H9 (cell line): ENCODE results near the gene RPL29. TPM values are rescaled to one million over a fixed set of nuclear protein-coding genes. Genes with fewer than 3 reads are reported as not detected.

Experiments used
- DNase-seq: peaks from one replicate; pipeline ENCODE4 v3.0.0-alpha.2; 2017
- H2AFZ ChIP-seq: one replicate; pipeline ENCODE4 v1.6.1; 2013; ENCODE audit warnings: mild to moderate bottlenecking, low read length, control low read depth, moderate library complexity
- H2AK5ac ChIP-seq: 2 replicates; pipeline ENCODE4 v1.6.1; 2013; ENCODE audit warnings: low read length, control low read depth, mixed read lengths; ENCODE audit not compliant: insufficient read length
- H2BK120ac ChIP-seq: one replicate; pipeline ENCODE4 v1.6.1; 2013; ENCODE audit warnings: low read depth, mild to moderate bottlenecking, low read length, control low read depth, inconsistent platforms; ENCODE audit not compliant: poor library complexity, severe bottlenecking
- H2BK12ac ChIP-seq: 2 replicates; pipeline ENCODE4 v1.6.1; 2013; ENCODE audit warnings: low read length, control low read depth, mixed read lengths, low read depth; ENCODE audit not compliant: insufficient read length
- H2BK15ac ChIP-seq: 2 replicates; pipeline ENCODE4 v1.6.1; 2013; ENCODE audit warnings: low read depth, low read length, control low read depth
- H2BK20ac ChIP-seq: one replicate; pipeline ENCODE4 v1.6.1; 2013; ENCODE audit warnings: low read depth, mild to moderate bottlenecking, low read length, control low read depth, inconsistent platforms; ENCODE audit not compliant: poor library complexity, severe bottlenecking
- H2BK5ac ChIP-seq: 2 replicates; pipeline ENCODE4 v1.6.1; 2013; ENCODE audit warnings: low read length, control low read depth, mixed read lengths; ENCODE audit not compliant: insufficient read length
- H3K14ac ChIP-seq: 2 replicates; pipeline ENCODE4 v1.6.1; 2013; ENCODE audit warnings: low read length, control low read depth; ENCODE audit not compliant: insufficient read depth
- H3K18ac ChIP-seq: 2 replicates; pipeline ENCODE4 v1.6.1; 2013; ENCODE audit warnings: low read depth, mild to moderate bottlenecking, mixed read lengths, low read length, control low read depth; ENCODE audit not compliant: insufficient read length
- H3K23ac ChIP-seq: 2 replicates; pipeline ENCODE4 v1.6.1; 2013; ENCODE audit warnings: low read length, control low read depth, mixed read lengths, low read depth; ENCODE audit not compliant: insufficient read length
- H3K23me2 ChIP-seq: 2 replicates; pipeline ENCODE4 v1.6.1; 2013; ENCODE audit warnings: low read depth, mild to moderate bottlenecking, mixed read lengths, low read length, control low read depth; ENCODE audit not compliant: insufficient read length, poor library complexity, severe bottlenecking
- H3K27ac ChIP-seq: 2 replicates; pipeline ENCODE4 v1.5.1; 2013; ENCODE audit warnings: low read length, control low read depth, mixed read lengths, low read depth; ENCODE audit not compliant: insufficient read length
- H3K27me3 ChIP-seq: 2 replicates; pipeline ENCODE4 v1.6.1; 2013; ENCODE audit warnings: low read length, control low read depth, inconsistent platforms; ENCODE audit not compliant: insufficient read depth
- H3K4ac ChIP-seq: 2 replicates; pipeline ENCODE4 v1.6.1; 2013; ENCODE audit warnings: low read depth, mild to moderate bottlenecking, control low read depth, inconsistent platforms, low read length, moderate library complexity
- H3K4me1 ChIP-seq: 2 replicates; pipeline ENCODE4 v1.6.1; 2013; ENCODE audit warnings: low read length, control low read depth, inconsistent platforms; ENCODE audit not compliant: insufficient read depth
- H3K4me2 ChIP-seq: 2 replicates; pipeline ENCODE4 v1.6.1; 2013; ENCODE audit warnings: low read length, control low read depth, mixed read lengths; ENCODE audit not compliant: insufficient read length, insufficient read depth
- H3K56ac ChIP-seq: 2 replicates; pipeline ENCODE4 v1.6.1; 2013; ENCODE audit warnings: low read depth, mild to moderate bottlenecking, mixed read lengths, low read length, control low read depth; ENCODE audit not compliant: insufficient read length
- H3K79me1 ChIP-seq: 2 replicates; pipeline ENCODE4 v1.6.1; 2013; ENCODE audit warnings: low read depth, mild to moderate bottlenecking, moderate library complexity, low read length, control low read depth, inconsistent platforms; ENCODE audit not compliant: insufficient read depth, poor library complexity, severe bottlenecking
- H3K79me2 ChIP-seq: 2 replicates; pipeline ENCODE4 v1.6.1; 2013; ENCODE audit warnings: low read length, control low read depth, inconsistent platforms; ENCODE audit not compliant: insufficient read depth
- H3K9ac ChIP-seq: 2 replicates; pipeline ENCODE4 v1.6.1; 2013; ENCODE audit warnings: low read length, control low read depth, mixed read lengths; ENCODE audit not compliant: insufficient read length; ENCODE audit errors: extremely low read depth
- H3K9me3 ChIP-seq: one replicate; pipeline ENCODE4 v1.6.1; 2013; ENCODE audit warnings: low read depth, low read length, inconsistent platforms; ENCODE audit not compliant: control insufficient read depth
- H3T11ph ChIP-seq: one replicate; pipeline ENCODE4 v1.6.1; 2013; ENCODE audit warnings: mild to moderate bottlenecking, low read length, control low read depth, inconsistent platforms
- H4K20me1 ChIP-seq: one replicate; pipeline ENCODE4 v1.6.1; 2013; ENCODE audit not compliant: control insufficient read depth, insufficient read length, insufficient read depth
- H4K5ac ChIP-seq: 2 replicates; pipeline ENCODE4 v1.6.1; 2013; ENCODE audit warnings: low read depth, mild to moderate bottlenecking, mixed read lengths, low read length, control low read depth; ENCODE audit not compliant: insufficient read length
- H4K8ac ChIP-seq: replicated peaks from 2 replicates; pipeline ENCODE4 v1.6.1; 2013; ENCODE audit warnings: low read length, control low read depth, mixed read lengths, low read depth; ENCODE audit not compliant: insufficient read length
- H4K91ac ChIP-seq: 2 replicates; pipeline ENCODE4 v1.6.1; 2013; ENCODE audit warnings: low read depth, mild to moderate bottlenecking, moderate library complexity, mixed read lengths, low read length, control low read depth; ENCODE audit not compliant: insufficient read length
- H3K27ac Mint-ChIP-seq, 3 experiments: 2 replicates in 2 of 3; 3 replicates in 1 of 3; pipeline ENCODE4 v1.8.0; 2020 to 2021; ENCODE audit warnings: mixed read lengths in 3 of 3, mild to moderate bottlenecking in 1 of 3, moderate library complexity in 1 of 3
- H3K27me3 Mint-ChIP-seq: 2 replicates; pipeline ENCODE4 v1.8.0; 2021; ENCODE audit warnings: low read depth, mild to moderate bottlenecking, moderate library complexity, mixed read lengths
- H3K36me3 Mint-ChIP-seq, 3 experiments: 2 replicates in 2 of 3; 3 replicates in 1 of 3; pipeline ENCODE4 v1.8.0; 2020 to 2021; ENCODE audit warnings: low read depth in 3 of 3, mixed read lengths in 3 of 3; ENCODE audit not compliant: insufficient read depth in 1 of 3
- H3K4me1 Mint-ChIP-seq, 2 experiments: 2 replicates each; pipeline ENCODE4 v1.8.0; 2020; ENCODE audit warnings: mixed read lengths in 2 of 2
- H3K4me3 Mint-ChIP-seq, 2 experiments: 2 replicates in 1 of 2; 3 replicates in 1 of 2; pipeline ENCODE4 v1.8.0; 2020 to 2021; ENCODE audit warnings: mild to moderate bottlenecking in 2 of 2, mixed read lengths in 2 of 2, moderate library complexity in 1 of 2
- H3K9me3 Mint-ChIP-seq, 2 experiments: 2 replicates in 1 of 2; 3 replicates in 1 of 2; pipeline ENCODE4 v1.8.0; 2020; ENCODE audit warnings: mild to moderate bottlenecking in 2 of 2, mixed read lengths in 2 of 2, moderate library complexity in 1 of 2
- CTCF ChIP-seq: fragments of 200-600 bp; sonication (generic); conservative IDR thresholded peaks from 3 replicates; pipeline ENCODE4 v1.8.0; 2021; ENCODE audit warnings: antibody characterized with exemption, mild to moderate bottlenecking
- WGBS: extraction: QIAGEN DNeasy Blood & Tissue Kit; methylation state at CpG from one replicate; pipeline ENCODE4 v1.1.7; 2013; ENCODE audit warnings: missing lambda C conversion rate, low lambda C conversion rate, mixed read lengths; ENCODE audit not compliant: insufficient read length; ENCODE audit errors: extremely low coverage; 5-methylcytosine and 5-hydroxymethylcytosine counted together
- total RNA-seq: library from RNA; stranded (reverse); gene quantifications from 2 replicates; pipeline ENCODE4 v1.2.1, GENCODE V29; 2021

RPL29 gene
- total RNA-seq, 1 experiment from 2014 or later: 1,592 TPM

GRCh38 chr3:51961011-51961410 is 34.7 kb downstream of the RPL29 start:
- H3K36me3 Mint-ChIP-seq: peaks cover 0 to 5% (median 0%) of the 10 kb centered on the region in 3 experiments; a peak in 2 of 7 replicates
- TF ChIP-seq CTCF: no peak
- Histone ChIP-seq H2BK12ac (no peak overlapping the region), H3K4me2 (no peak overlapping the region), H2AFZ (no peak overlapping the region), H3K79me2 (no peaks in the 10 kb centered on the region), H3K27me3 (no peaks in the 10 kb centered on the region), H3K27ac (no peak overlapping the region), H2BK20ac (no peak overlapping the region), H3K23ac (no peak overlapping the region), H3K9ac (no peak overlapping the region), H4K91ac (no peak overlapping the region), H3K18ac (no peak overlapping the region), H3K14ac (no peak overlapping the region; the same call in 1 of the 2 replicates), H3T11ph (no peak overlapping the region), H4K20me1 (no peaks in the 10 kb centered on the region), H4K8ac (no peak overlapping the region), H3K4ac (no peak overlapping the region), H3K4me1 (no peaks in the 10 kb centered on the region; the same call in 1 of the 2 replicates), H2BK120ac (no peak overlapping the region), H3K56ac (no peak overlapping the region), H3K79me1 (no peaks in the 10 kb centered on the region), H3K23me2 (no peaks in the 10 kb centered on the region), H3K9me3 (no peaks in the 10 kb centered on the region), H2BK15ac (no peak overlapping the region), H2AK5ac (no peak overlapping the region), H4K5ac (no peak overlapping the region), H2BK5ac (no peak overlapping the region)
- H3K9me3 Mint-ChIP-seq: no peaks in the 10 kb centered on the region
- peaks cover 35 to 54% of the 10 kb centered on the region in 2 experiments for H3K4me1 Mint-ChIP-seq
- no peak for DNase-seq
- no CpG with 5 or more reads among the region's 18 CpGs for WGBS
- H3K4me3 Mint-ChIP-seq: no peak overlapping the region
- peaks cover 65% of the 10 kb centered on the region for H3K27me3 Mint-ChIP-seq
- no peak overlapping the region for H3K27ac Mint-ChIP-seq
